ENCODE measurements around the gene ATP7A.

The ATP7A gene

GRCh38 chrX:77924320-77924859, 13.9 kb downstream of the ATP7A start:
- in situ Hi-C loops (cut with MboI; ENCODE audit: low pct_unique_long_range_greater_than_20kb, low sequenced_read_pairs, unreplicated experiment) = no loop called here
- DNase-seq (ENCODE audit: low spot score) = no peak
- TF ChIP-seq, protein P1, sequence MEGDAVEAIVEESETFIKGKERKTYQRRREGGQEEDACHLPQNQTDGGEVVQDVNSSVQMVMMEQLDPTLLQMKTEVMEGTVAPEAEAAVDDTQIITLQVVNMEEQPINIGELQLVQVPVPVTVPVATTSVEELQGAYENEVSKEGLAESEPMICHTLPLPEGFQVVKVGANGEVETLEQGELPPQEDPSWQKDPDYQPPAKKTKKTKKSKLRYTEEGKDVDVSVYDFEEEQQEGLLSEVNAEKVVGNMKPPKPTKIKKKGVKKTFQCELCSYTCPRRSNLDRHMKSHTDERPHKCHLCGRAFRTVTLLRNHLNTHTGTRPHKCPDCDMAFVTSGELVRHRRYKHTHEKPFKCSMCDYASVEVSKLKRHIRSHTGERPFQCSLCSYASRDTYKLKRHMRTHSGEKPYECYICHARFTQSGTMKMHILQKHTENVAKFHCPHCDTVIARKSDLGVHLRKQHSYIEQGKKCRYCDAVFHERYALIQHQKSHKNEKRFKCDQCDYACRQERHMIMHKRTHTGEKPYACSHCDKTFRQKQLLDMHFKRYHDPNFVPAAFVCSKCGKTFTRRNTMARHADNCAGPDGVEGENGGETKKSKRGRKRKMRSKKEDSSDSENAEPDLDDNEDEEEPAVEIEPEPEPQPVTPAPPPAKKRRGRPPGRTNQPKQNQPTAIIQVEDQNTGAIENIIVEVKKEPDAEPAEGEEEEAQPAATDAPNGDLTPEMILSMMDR (IDR thresholded peaks at IDR 0.05; ENCODE audit: extremely low read depth, insufficient read depth, missing control alignments) = no peak

GRCh38 chrX:77925764-77926163, 15.3 kb downstream of the ATP7A start:
- TF ChIP-seq, protein P1 (IDR thresholded peaks at IDR 0.05; ENCODE audit: extremely low read depth, insufficient read depth, missing control alignments) = no peak
- in situ Hi-C loops (cut with MboI; ENCODE audit: low pct_unique_long_range_greater_than_20kb, low sequenced_read_pairs, unreplicated experiment) = no loop called here
- DNase-seq (ENCODE audit: low spot score) = no peak

DNA sequence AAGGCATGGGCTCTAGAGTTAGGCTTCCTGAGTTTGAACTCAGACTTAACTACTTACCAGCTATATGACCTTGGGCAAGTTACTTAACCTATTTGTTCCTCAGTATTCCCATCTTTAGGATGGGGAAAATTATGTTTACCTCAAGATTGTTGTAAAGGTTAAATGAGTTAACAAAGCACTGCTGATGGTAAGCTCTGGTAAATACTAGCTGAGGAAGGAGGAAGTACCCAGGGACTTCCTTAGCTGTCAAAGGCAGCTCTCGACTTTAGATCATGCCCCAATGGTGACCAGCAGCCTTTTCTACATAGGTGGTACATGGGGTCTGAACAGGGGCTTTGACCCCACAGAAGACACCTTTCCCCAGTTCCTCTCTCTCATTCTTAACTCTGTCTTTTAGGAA, 20.1 kb downstream of the ATP7A start:
- TF ChIP-seq, protein P1 (IDR thresholded peaks at IDR 0.05; ENCODE audit: extremely low read depth, insufficient read depth, missing control alignments) = no peak
- DNase-seq (ENCODE audit: low spot score) = no peak
- in situ Hi-C loops (cut with MboI; ENCODE audit: low pct_unique_long_range_greater_than_20kb, low sequenced_read_pairs, unreplicated experiment) = no loop called here

DNA sequence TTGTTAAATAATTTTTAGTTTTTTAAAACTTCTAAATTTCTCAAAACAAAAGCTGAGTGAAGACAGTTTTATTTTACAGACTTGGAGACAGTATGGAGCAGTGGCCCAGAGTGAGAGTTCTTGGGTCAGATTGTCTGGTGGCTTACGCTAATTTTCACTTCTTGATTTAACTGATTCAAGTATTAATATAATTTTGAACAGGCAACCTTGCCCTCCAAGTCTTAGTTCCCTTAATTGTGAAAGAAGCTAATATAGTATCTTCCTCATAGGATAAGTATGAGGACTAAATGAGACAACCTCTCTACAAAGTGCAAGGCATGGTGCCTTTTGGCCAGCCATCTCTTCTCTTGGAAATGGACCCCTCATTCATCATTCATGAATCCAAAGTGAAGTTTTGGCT, 25.4 kb downstream of the ATP7A start:
- no peak for DNase-seq (ENCODE audit: low spot score)
- in situ Hi-C loops (cut with MboI; ENCODE audit: low pct_unique_long_range_greater_than_20kb, low sequenced_read_pairs, unreplicated experiment) = no loop called here
- TF ChIP-seq, protein P1 (IDR thresholded peaks at IDR 0.05; ENCODE audit: extremely low read depth, insufficient read depth, missing control alignments) = no peak

GRCh38 chrX:77936299-77936698, 25.8 kb downstream of the ATP7A start:
- TF ChIP-seq, protein P1 (IDR thresholded peaks at IDR 0.05; ENCODE audit: extremely low read depth, insufficient read depth, missing control alignments) = no peak
- DNase-seq (ENCODE audit: low spot score) = no peak
- in situ Hi-C loops (cut with MboI; ENCODE audit: low pct_unique_long_range_greater_than_20kb, low sequenced_read_pairs, unreplicated experiment) = no loop called here

DNA sequence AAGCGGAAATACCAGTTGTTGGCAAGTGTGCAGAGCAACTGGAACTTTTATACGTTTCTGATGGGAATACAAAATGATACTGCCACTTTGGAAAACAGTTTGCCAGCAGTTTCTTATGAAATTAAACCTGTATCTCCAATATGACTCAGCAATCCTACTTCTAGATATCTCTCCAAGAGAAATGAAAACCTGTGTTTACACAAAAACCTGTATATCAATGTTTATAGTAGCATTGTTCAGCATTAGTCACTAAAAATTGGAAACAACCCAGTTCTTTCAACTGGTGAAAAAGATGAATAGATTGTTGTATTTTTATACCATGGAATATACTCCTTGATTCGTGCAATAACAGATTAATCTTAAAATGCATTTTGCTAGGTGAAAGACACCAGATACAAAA, 26.8 kb downstream of the ATP7A start:
- TF ChIP-seq, protein P1 (IDR thresholded peaks at IDR 0.05; ENCODE audit: extremely low read depth, insufficient read depth, missing control alignments) = no peak
- in situ Hi-C loops (cut with MboI; ENCODE audit: low pct_unique_long_range_greater_than_20kb, low sequenced_read_pairs, unreplicated experiment) = no loop called here
- no peak for DNase-seq (ENCODE audit: low spot score)

All from GM13977 (cell line).